Suprapubic skin (tissue), 4 donors: ENCODE results near the gene STARD8. TPM values are rescaled to one million over a fixed set of nuclear protein-coding genes. Genes with fewer than 3 reads are reported as not detected.
"Not testable (repeated sequence)": the region's sequence is repeated elsewhere in the genome, so short reads cannot be mapped to it uniquely, and the experiment has no call there.

Experiments
- DNase-seq, 2 donors: peaks; one replicate each; pipeline ENCODE4 v3.0.0-alpha.2; 2019; ENCODE audit warnings: low spot score in 2 of 2
- H3K27ac ChIP-seq: fragments of 200-600 bp; sonication (generic); one replicate; pipeline ENCODE4 v1.5.1; 2019
- H3K27me3 ChIP-seq: fragments of 200-600 bp; sonication (generic); one replicate; pipeline ENCODE4 v1.5.1; 2019
- H3K36me3 ChIP-seq: fragments of 200-600 bp; sonication (generic); one replicate; pipeline ENCODE4 v1.5.1; 2019
- H3K4me1 ChIP-seq: fragments of 200-600 bp; sonication (generic); one replicate; pipeline ENCODE4 v1.5.1; 2019
- H3K4me3 ChIP-seq: fragments of 200-600 bp; sonication (generic); one replicate; pipeline ENCODE4 v1.5.1; 2019; ENCODE audit warnings: mild to moderate bottlenecking
- H3K9me3 ChIP-seq: fragments of 200-600 bp; sonication (generic); one replicate; pipeline ENCODE4 v1.5.1; 2019
- CTCF ChIP-seq, 2 donors: fragments of 200-600 bp in 1 of 2; fragments of 450-650 bp in 1 of 2; sonication (generic) in 1 of 2; IDR thresholded peaks; one replicate each; pipeline ENCODE4 v1.5.1; 2016 to 2019; ENCODE audit warnings: antibody characterized with exemption in 2 of 2, mild to moderate bottlenecking in 1 of 2, moderate library complexity in 1 of 2
- EP300 ChIP-seq: sonication (generic); formaldehyde crosslinking; IDR thresholded peaks from one replicate; pipeline ENCODE4 v1.6.1; 2017; ENCODE audit warnings: antibody characterized with exemption
- POLR2A ChIP-seq, 2 donors: fragments of 450-650 bp; IDR thresholded peaks; one replicate each; pipeline ENCODE4 v1.6.1; 2017; ENCODE audit warnings: antibody characterized with exemption in 2 of 2, mild to moderate bottlenecking in 2 of 2, moderate library complexity in 2 of 2
- POLR2AphosphoS5 ChIP-seq, 3 donors: sonication (generic); formaldehyde crosslinking; IDR thresholded peaks; one replicate each; pipeline ENCODE4 v1.6.1; 2017; ENCODE audit warnings: antibody characterized with exemption in 3 of 3
- WGBS: methylation state at CpG from one replicate; pipeline ENCODE4 v1.1.5; 2018; 5-methylcytosine and 5-hydroxymethylcytosine counted together
- total RNA-seq, 4 donors: library from RNA; depleted of rRNA; stranded (reverse); fragments of >200 nt; gene quantifications; one replicate each; pipeline ENCODE4 v1.1.0, GENCODE V29; 2016

STARD8 gene, protein sequence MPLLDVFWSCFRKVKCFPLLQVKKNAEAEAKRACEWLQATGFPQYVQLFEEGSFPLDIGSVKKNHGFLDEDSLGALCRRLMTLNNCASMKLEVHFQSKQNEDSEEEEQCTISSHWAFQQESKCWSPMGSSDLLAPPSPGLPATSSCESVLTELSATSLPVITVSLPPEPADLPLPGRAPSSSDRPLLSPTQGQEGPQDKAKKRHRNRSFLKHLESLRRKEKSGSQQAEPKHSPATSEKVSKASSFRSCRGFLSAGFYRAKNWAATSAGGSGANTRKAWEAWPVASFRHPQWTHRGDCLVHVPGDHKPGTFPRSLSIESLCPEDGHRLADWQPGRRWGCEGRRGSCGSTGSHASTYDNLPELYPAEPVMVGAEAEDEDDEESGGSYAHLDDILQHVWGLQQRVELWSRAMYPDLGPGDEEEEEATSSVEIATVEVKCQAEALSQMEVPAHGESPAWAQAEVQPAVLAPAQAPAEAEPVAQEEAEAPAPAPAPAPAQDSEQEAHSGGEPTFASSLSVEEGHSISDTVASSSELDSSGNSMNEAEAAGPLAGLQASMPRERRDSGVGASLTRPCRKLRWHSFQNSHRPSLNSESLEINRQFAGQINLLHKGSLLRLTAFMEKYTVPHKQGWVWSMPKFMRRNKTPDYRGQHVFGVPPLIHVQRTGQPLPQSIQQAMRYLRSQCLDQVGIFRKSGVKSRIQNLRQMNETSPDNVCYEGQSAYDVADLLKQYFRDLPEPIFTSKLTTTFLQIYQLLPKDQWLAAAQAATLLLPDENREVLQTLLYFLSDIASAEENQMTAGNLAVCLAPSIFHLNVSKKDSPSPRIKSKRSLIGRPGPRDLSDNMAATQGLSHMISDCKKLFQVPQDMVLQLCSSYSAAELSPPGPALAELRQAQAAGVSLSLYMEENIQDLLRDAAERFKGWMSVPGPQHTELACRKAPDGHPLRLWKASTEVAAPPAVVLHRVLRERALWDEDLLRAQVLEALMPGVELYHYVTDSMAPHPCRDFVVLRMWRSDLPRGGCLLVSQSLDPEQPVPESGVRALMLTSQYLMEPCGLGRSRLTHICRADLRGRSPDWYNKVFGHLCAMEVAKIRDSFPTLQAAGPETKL
- total RNA-seq: 1 to 10 TPM; 2.0 to 4.5 (median 2.3) TPM

DNA sequence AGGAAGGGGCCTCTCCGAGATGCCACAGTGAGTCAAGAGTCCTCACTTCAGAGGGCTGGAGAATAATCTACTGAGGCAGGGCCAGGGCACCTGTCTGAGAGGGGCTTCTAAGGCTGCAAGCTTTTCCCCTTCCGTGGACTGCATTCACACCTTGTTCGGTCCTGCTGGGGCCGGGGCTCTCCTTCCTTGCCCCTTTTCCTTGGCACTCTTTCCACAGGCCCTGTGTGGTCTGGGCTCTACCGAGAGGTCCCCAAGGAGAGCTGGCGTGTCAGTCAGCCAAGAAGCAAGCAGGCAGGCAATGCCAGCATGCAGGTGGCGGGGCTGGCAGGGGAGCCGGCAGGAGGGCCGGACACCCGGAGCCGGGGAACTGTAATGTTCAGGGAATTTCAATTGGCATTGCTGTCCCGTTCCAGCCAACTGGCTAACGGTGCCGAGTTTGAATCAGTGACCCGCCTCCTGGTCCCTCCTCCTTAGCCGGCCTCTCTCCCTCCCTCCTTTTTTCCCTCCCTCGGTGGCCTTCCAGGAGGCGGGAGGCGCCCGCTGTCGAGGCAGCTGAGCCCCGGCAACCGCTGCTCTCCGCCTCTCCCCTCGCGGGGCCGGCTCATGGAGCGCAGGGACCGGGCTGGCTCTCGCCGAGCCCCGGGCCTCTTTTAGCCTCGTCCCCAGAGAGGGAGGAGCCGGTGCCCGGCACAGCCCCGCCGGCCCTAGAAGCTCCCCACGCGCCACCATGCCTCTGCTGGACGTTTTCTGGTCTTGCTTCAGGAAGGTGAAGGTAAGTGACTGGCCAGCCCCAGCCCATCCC is at the start of gene STARD8:
TSS of gene STARD8 (plus strand) at position 511 of the 802 bp plus-strand sequence. CDS start at position 728, 217 bp downstream.
- no peak for TF ChIP-seq POLR2A (IDR thresholded peaks at IDR 0.05)
- no peak for TF ChIP-seq CTCF (IDR thresholded peaks at IDR 0.05)
- no peak for TF ChIP-seq EP300
- no peak within 1 kb of the TSS for H3K27ac ChIP-seq
- WGBS: 41% methylated on average over 27 of the region's 40 CpGs

GRCh38 chrX:68598841-68599240 is 48.6 kb upstream of the STARD8 start:
- H3K27ac ChIP-seq: no peak overlapping the region
- no peak for TF ChIP-seq CTCF (IDR thresholded peaks at IDR 0.05)
- no peak for TF ChIP-seq EP300
- TF ChIP-seq POLR2A (IDR thresholded peaks at IDR 0.05): no peak
- TF ChIP-seq POLR2AphosphoS5 (IDR thresholded peaks at IDR 0.05): no peak
- DNase-seq: no peak
- H3K36me3 ChIP-seq: no peaks in the 10 kb centered on the region
- no peak overlapping the region for H3K4me3 ChIP-seq
- H3K4me1 ChIP-seq: no peaks in the 10 kb centered on the region
- WGBS: 27% methylated on average over 1 of the region's 1 CpG
- no peaks in the 10 kb centered on the region for H3K9me3 ChIP-seq
- no peaks in the 10 kb centered on the region for H3K27me3 ChIP-seq

More for the DNA sequence above, at the start of gene STARD8:
- no peak for DNase-seq
- peaks cover 8% of the 10 kb centered on the region for H3K4me1 ChIP-seq
- H3K36me3 ChIP-seq: no peaks in the 10 kb centered on the region
- H3K27me3 ChIP-seq: no peaks in the 10 kb centered on the region
- peak within 1 kb of the TSS; percentile 38 for H3K4me3 ChIP-seq
- H3K9me3 ChIP-seq: no peaks in the 10 kb centered on the region

GRCh38 chrX:68599256-68600152 is 48.0 kb upstream of the STARD8 start:
- no peak for DNase-seq
- H3K36me3 ChIP-seq: no peaks in the 10 kb centered on the region
- no peaks in the 10 kb centered on the region for H3K9me3 ChIP-seq
- H3K27ac ChIP-seq: no peak overlapping the region
- H3K4me3 ChIP-seq: no peak overlapping the region
- H3K4me1 ChIP-seq: no peaks in the 10 kb centered on the region
- WGBS: 65% methylated on average over 3 of the region's 3 CpGs
- H3K27me3 ChIP-seq: no peaks in the 10 kb centered on the region
- TF ChIP-seq POLR2A (IDR thresholded peaks at IDR 0.05): no peak
- TF ChIP-seq POLR2AphosphoS5 (IDR thresholded peaks at IDR 0.05): no peak
- TF ChIP-seq CTCF (IDR thresholded peaks at IDR 0.05): peak in 1 of 2 donors; percentile 29
- TF ChIP-seq EP300: no peak

DNA sequence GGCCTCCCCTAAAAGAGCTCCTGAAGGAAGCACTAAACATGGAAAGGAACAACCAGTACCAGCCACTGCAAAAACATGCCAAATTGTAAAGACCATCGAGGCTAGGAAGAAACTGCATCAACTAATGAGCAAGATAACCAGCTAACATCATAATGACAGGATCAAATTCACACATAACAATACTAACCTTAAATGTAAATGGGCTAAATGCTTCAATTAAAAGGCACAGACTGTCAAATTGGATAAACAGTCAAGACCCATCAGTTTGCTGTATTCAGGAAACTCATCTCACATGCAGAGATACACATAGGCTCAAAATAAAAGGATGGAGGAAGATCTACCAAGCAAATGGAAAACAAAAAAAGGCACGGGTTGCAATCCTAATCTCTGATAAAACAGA is 43.2 kb upstream of the STARD8 start:
- not testable (repeated sequence) for H3K27me3 ChIP-seq, H3K4me3 ChIP-seq, H3K27ac ChIP-seq, H3K4me1 ChIP-seq, H3K9me3 ChIP-seq, DNase-seq, H3K36me3 ChIP-seq
- WGBS: 85% methylated on average over 2 of the region's 2 CpGs

- DNase-seq, H3K9me3 ChIP-seq, H3K4me1 ChIP-seq, H3K4me3 ChIP-seq, H3K27ac ChIP-seq, H3K36me3 ChIP-seq, H3K27me3 ChIP-seq: not testable (repeated sequence)
- 98% methylated on average over 3 of the region's 3 CpGs for WGBS
Measured at GRCh38 chrX:68614733-68615132, 32.7 kb upstream of the STARD8 start.
